ENCODE results near the gene KCNMA1. TPM values are rescaled to one million over a fixed set of nuclear protein-coding genes. Genes with fewer than 3 reads are reported as not detected.

Gene KCNMA1
- total and polyA plus RNA-seq, 10 of the 15 experiments (the other 5 are each of a cell fraction or from before 2014, with no cell fraction given) = 8.5 to 77.0 (median 21.3) TPM

DNA sequence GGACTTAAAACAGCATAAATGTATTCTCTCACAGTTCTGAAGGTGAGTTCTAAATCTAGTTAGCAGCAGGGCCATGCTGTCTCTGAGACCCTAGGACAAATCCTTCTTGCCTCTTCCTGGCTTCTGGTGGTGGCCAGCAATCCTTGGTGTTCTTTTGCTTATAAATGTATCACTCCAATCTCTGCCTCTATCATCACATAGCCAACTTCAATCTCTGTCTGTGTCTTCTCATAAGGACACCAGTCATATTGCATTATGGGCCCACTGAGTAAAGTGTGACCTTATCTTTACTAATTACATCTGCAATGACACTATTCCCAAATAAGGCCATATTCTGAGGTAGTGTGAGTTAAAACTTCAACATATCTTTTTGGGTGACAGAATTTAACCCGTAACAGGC lies 778.9 kb downstream of the KCNMA1 start (continued):
- TF ChIP-seq, protein P1, sequence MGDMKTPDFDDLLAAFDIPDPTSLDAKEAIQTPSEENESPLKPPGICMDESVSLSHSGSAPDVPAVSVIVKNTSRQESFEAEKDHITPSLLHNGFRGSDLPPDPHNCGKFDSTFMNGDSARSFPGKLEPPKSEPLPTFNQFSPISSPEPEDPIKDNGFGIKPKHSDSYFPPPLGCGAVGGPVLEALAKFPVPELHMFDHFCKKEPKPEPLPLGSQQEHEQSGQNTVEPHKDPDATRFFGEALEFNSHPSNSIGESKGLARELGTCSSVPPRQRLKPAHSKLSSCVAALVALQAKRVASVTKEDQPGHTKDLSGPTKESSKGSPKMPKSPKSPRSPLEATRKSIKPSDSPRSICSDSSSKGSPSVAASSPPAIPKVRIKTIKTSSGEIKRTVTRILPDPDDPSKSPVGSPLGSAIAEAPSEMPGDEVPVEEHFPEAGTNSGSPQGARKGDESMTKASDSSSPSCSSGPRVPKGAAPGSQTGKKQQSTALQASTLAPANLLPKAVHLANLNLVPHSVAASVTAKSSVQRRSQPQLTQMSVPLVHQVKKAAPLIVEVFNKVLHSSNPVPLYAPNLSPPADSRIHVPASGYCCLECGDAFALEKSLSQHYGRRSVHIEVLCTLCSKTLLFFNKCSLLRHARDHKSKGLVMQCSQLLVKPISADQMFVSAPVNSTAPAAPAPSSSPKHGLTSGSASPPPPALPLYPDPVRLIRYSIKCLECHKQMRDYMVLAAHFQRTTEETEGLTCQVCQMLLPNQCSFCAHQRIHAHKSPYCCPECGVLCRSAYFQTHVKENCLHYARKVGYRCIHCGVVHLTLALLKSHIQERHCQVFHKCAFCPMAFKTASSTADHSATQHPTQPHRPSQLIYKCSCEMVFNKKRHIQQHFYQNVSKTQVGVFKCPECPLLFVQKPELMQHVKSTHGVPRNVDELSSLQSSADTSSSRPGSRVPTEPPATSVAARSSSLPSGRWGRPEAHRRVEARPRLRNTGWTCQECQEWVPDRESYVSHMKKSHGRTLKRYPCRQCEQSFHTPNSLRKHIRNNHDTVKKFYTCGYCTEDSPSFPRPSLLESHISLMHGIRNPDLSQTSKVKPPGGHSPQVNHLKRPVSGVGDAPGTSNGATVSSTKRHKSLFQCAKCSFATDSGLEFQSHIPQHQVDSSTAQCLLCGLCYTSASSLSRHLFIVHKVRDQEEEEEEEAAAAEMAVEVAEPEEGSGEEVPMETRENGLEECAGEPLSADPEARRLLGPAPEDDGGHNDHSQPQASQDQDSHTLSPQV (IDR thresholded peaks at IDR 0.05) = no peak
- TF ChIP-seq MTA2 (IDR thresholded peaks at IDR 0.05; ENCODE audit: low read depth) = no peak
- TF ChIP-seq, protein P2, sequence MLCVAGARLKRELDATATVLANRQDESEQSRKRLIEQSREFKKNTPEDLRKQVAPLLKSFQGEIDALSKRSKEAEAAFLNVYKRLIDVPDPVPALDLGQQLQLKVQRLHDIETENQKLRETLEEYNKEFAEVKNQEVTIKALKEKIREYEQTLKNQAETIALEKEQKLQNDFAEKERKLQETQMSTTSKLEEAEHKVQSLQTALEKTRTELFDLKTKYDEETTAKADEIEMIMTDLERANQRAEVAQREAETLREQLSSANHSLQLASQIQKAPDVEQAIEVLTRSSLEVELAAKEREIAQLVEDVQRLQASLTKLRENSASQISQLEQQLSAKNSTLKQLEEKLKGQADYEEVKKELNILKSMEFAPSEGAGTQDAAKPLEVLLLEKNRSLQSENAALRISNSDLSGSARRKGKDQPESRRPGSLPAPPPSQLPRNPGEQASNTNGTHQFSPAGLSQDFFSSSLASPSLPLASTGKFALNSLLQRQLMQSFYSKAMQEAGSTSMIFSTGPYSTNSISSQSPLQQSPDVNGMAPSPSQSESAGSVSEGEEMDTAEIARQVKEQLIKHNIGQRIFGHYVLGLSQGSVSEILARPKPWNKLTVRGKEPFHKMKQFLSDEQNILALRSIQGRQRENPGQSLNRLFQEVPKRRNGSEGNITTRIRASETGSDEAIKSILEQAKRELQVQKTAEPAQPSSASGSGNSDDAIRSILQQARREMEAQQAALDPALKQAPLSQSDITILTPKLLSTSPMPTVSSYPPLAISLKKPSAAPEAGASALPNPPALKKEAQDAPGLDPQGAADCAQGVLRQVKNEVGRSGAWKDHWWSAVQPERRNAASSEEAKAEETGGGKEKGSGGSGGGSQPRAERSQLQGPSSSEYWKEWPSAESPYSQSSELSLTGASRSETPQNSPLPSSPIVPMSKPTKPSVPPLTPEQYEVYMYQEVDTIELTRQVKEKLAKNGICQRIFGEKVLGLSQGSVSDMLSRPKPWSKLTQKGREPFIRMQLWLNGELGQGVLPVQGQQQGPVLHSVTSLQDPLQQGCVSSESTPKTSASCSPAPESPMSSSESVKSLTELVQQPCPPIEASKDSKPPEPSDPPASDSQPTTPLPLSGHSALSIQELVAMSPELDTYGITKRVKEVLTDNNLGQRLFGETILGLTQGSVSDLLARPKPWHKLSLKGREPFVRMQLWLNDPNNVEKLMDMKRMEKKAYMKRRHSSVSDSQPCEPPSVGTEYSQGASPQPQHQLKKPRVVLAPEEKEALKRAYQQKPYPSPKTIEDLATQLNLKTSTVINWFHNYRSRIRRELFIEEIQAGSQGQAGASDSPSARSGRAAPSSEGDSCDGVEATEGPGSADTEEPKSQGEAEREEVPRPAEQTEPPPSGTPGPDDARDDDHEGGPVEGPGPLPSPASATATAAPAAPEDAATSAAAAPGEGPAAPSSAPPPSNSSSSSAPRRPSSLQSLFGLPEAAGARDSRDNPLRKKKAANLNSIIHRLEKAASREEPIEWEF (IDR thresholded peaks at IDR 0.05; ENCODE audit: insufficient replicate concordance, low read depth, low read length) = no peak
- no peak for TF ChIP-seq SPI1 (IDR thresholded peaks at IDR 0.05; ENCODE audit: borderline replicate concordance, insufficient read depth, low read depth, low read length)
- TF ChIP-seq POLR2A (IDR thresholded peaks at IDR 0.05; ENCODE audit: low read depth, low read length) = no peak
- TF ChIP-seq, protein P3, sequence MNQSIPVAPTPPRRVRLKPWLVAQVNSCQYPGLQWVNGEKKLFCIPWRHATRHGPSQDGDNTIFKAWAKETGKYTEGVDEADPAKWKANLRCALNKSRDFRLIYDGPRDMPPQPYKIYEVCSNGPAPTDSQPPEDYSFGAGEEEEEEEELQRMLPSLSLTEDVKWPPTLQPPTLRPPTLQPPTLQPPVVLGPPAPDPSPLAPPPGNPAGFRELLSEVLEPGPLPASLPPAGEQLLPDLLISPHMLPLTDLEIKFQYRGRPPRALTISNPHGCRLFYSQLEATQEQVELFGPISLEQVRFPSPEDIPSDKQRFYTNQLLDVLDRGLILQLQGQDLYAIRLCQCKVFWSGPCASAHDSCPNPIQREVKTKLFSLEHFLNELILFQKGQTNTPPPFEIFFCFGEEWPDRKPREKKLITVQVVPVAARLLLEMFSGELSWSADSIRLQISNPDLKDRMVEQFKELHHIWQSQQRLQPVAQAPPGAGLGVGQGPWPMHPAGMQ (IDR thresholded peaks at IDR 0.05; ENCODE audit: borderline replicate concordance) = no peak
